Measurements from ENCODE around the gene PIK3CG.

Gene PIK3CG

GRCh38 chr7:106865130-106866041 lies at the start of gene PIK3CG:
PIK3CG (plus strand) TSS chr7:106865282; CDS start chr7:106867562, 2,280 bp downstream.
- in situ Hi-C loops (cut with HindIII; ENCODE audit: low pct_ligation_motif_present, low sequenced_read_pairs): no loop called here
- no peak for TF ChIP-seq CTCF (IDR thresholded peaks at IDR 0.05; ENCODE audit: low read depth, low read length, missing control alignments)
- no peak for DNase-seq
- H3K27ac ChIP-seq: no peak within 1 kb of the TSS
- no peaks in the 10 kb centered on the region for H3K36me3 ChIP-seq (replicated peaks)
- H3K27me3 ChIP-seq (replicated peaks): no peaks in the 10 kb centered on the region
- no peak within 1 kb of the TSS for H3K4me3 ChIP-seq (ENCODE audit: low read depth, low read length)

- no peaks in the 10 kb centered on the region for H3K27me3 ChIP-seq (replicated peaks)
- no peak for TF ChIP-seq CTCF (IDR thresholded peaks at IDR 0.05; ENCODE audit: low read depth, low read length, missing control alignments)
Observed at GRCh38 chr7:106817098-106817497, 48.0 kb upstream of the PIK3CG start.

GRCh38 chr7:106818736-106819135 lies 46.3 kb upstream of the PIK3CG start:
- in situ Hi-C loops (cut with HindIII; ENCODE audit: low pct_ligation_motif_present, low sequenced_read_pairs): no loop called here
- no peaks in the 10 kb centered on the region for H3K27me3 ChIP-seq (replicated peaks)
- no peaks in the 10 kb centered on the region for H3K36me3 ChIP-seq (replicated peaks)
- no peak overlapping the region for H3K27ac ChIP-seq
- no peak for DNase-seq
- H3K4me3 ChIP-seq (ENCODE audit: low read depth, low read length): no peak overlapping the region
- TF ChIP-seq CTCF (IDR thresholded peaks at IDR 0.05; ENCODE audit: low read depth, low read length, missing control alignments): no peak

More at GRCh38 chr7:106817098-106817497, 48.0 kb upstream of the PIK3CG start:
- in situ Hi-C loops (cut with HindIII; ENCODE audit: low pct_ligation_motif_present, low sequenced_read_pairs): no loop called here
- no peak for DNase-seq
- no peak overlapping the region for H3K4me3 ChIP-seq (ENCODE audit: low read depth, low read length)
- H3K27ac ChIP-seq: no peak overlapping the region
- H3K36me3 ChIP-seq (replicated peaks): no peaks in the 10 kb centered on the region

GRCh38 chr7:106819546-106819945 lies 45.5 kb upstream of the PIK3CG start:
- no peak for TF ChIP-seq CTCF (IDR thresholded peaks at IDR 0.05; ENCODE audit: low read depth, low read length, missing control alignments)
- in situ Hi-C loops (cut with HindIII; ENCODE audit: low pct_ligation_motif_present, low sequenced_read_pairs): no loop called here
- Histone ChIP-seq H3K27ac (no peak overlapping the region), H3K27me3 (replicated peaks) (no peaks in the 10 kb centered on the region), H3K4me3 (ENCODE audit: low read depth, low read length) (no peak overlapping the region), H3K36me3 (replicated peaks) (no peaks in the 10 kb centered on the region)
- DNase-seq: no peak

- TF ChIP-seq CTCF (IDR thresholded peaks at IDR 0.05; ENCODE audit: low read depth, low read length, missing control alignments): no peak
- Histone ChIP-seq H3K36me3 (replicated peaks) (no peaks in the 10 kb centered on the region), H3K27ac (no peak overlapping the region), H3K4me3 (ENCODE audit: low read depth, low read length) (no peak overlapping the region), H3K27me3 (replicated peaks) (no peaks in the 10 kb centered on the region)
- in situ Hi-C loops (cut with HindIII; ENCODE audit: low pct_ligation_motif_present, low sequenced_read_pairs): no loop called here
- no peak for DNase-seq
Observed at GRCh38 chr7:106820321-106821217, 44.5 kb upstream of the PIK3CG start.

Data from brain microvascular endothelial cell (primary cell).